Hepatocyte (in vitro differentiated cells): ENCODE measurements around the gene TM7SF3.

ENCODE experiments used
- EZH2 ChIP-seq: fragments of 200-600 bp; sonication (generic); IDR thresholded peaks from 2 replicates; pipeline ENCODE4 v1.6.1; 2016; ENCODE audit warnings: antibody characterized with exemption, mild to moderate bottlenecking, borderline replicate concordance
- EZH2phosphoT487 ChIP-seq: fragments of 200-600 bp; sonication (generic); IDR thresholded peaks from one replicate; pipeline ENCODE4 v1.6.1; 2018; ENCODE audit warnings: antibody characterized with exemption, mild to moderate bottlenecking, low read depth, moderate library complexity; ENCODE audit not compliant: unreplicated experiment, severe bottlenecking
- TF ChIP-seq, protein P1 (sequence below): fragments of 200-600 bp; sonication (generic); IDR thresholded peaks from 2 replicates; pipeline ENCODE4 v1.5.1; 2016; ENCODE audit warnings: antibody characterized with exemption, mild to moderate bottlenecking; ENCODE audit not compliant: poor library complexity

DNA sequence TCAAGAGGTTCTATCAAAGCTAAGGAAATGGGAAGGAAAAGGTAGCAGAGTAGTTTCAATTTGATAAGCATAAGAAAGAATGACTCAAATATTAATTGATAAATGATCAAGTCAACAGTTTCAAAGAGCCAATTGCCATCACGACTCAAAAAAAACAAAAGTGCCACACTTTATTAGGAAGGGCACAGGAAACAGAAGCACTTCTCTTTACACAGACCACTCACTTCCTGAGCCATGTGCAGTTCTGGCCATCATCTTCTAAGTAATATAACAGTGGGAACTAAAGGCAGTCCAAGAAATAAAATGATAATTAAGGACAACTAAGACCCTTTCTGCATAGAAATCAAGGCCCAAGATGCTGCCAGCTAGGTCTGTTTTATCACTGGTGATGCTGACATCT is 13.2 kb downstream of the TM7SF3 start:
- TF ChIP-seq, protein P1, sequence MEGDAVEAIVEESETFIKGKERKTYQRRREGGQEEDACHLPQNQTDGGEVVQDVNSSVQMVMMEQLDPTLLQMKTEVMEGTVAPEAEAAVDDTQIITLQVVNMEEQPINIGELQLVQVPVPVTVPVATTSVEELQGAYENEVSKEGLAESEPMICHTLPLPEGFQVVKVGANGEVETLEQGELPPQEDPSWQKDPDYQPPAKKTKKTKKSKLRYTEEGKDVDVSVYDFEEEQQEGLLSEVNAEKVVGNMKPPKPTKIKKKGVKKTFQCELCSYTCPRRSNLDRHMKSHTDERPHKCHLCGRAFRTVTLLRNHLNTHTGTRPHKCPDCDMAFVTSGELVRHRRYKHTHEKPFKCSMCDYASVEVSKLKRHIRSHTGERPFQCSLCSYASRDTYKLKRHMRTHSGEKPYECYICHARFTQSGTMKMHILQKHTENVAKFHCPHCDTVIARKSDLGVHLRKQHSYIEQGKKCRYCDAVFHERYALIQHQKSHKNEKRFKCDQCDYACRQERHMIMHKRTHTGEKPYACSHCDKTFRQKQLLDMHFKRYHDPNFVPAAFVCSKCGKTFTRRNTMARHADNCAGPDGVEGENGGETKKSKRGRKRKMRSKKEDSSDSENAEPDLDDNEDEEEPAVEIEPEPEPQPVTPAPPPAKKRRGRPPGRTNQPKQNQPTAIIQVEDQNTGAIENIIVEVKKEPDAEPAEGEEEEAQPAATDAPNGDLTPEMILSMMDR, result no peak
- TF ChIP-seq EZH2phosphoT487, result no peak
- TF ChIP-seq EZH2, result no peak
